IMR-90 (cell line): ENCODE data around the gene KRTAP10-7. TPM values are rescaled to one million over a fixed set of nuclear protein-coding genes. Genes with fewer than 3 reads are reported as not detected.

Experiments
- ATAC-seq: fragments of 200-7000 bp; cut with Tn5 transposase; 2 replicates; pipeline ENCODE4 v1.9.1; 2020; ENCODE audit warnings: low read depth, mild to moderate bottlenecking, moderate library complexity
- BruUV-seq: library from RNA; stranded (reverse); fragments of 400-500 nt; replicated peaks from 2 replicates; lab custom pipeline; 2021; lab: Mats Ljungman, UMichigan
- CTCF ChIA-PET: fragments of 300-600 bp; formaldehyde crosslinking; extraction: SDS; loops from one replicate; lab custom pipeline; 2021; ENCODE audit warnings: antibody characterized with exemption; lab: Yijun Ruan, JAX
- POLR2A ChIA-PET: fragments of 300-600 bp; sonication (Branson Sonifier 250); formaldehyde crosslinking; loops from one replicate; lab custom pipeline; 2022; ENCODE audit warnings: antibody characterized with exemption; ENCODE audit not compliant: unreplicated experiment; lab: Charles Lee
- DNase-seq: peaks from one replicate; pipeline ENCODE4 v3.0.0; 2013
- H2AFZ ChIP-seq: replicated peaks from 2 replicates; pipeline ENCODE3; 2013; ENCODE audit warnings: low read length, mild to moderate bottlenecking; ENCODE audit not compliant: poor library complexity
- H2AK5ac ChIP-seq: 2 replicates; pipeline ENCODE4 v1.6.1; 2013; ENCODE audit warnings: low read depth, low read length, inconsistent platforms
- H2AK9ac ChIP-seq: replicated peaks from 2 replicates; pipeline ENCODE3; 2013; ENCODE audit warnings: mild to moderate bottlenecking, low read depth, low read length, moderate library complexity; ENCODE audit not compliant: poor library complexity
- H2BK120ac ChIP-seq: 2 replicates; pipeline ENCODE4 v1.6.1; 2013; ENCODE audit warnings: low read depth, low read length, inconsistent platforms
- H2BK15ac ChIP-seq: 3 replicates; pipeline ENCODE4 v1.6.1; 2013; ENCODE audit warnings: low read depth, low read length, inconsistent platforms
- H2BK20ac ChIP-seq: 2 replicates; pipeline ENCODE4 v1.6.1; 2013; ENCODE audit warnings: low read depth, mild to moderate bottlenecking, inconsistent platforms, low read length, moderate library complexity
- H2BK5ac ChIP-seq: 2 replicates; pipeline ENCODE4 v1.6.1; 2013; ENCODE audit warnings: mild to moderate bottlenecking, low read depth, low read length, inconsistent platforms; ENCODE audit not compliant: poor library complexity, severe bottlenecking
- H3K14ac ChIP-seq: replicated peaks from 2 replicates; pipeline ENCODE4 v1.6.1; 2013; ENCODE audit warnings: low read depth, low read length, inconsistent platforms
- H3K18ac ChIP-seq: 2 replicates; pipeline ENCODE4 v1.6.1; 2013; ENCODE audit warnings: low read depth, low read length, control low read depth
- H3K23ac ChIP-seq: 2 replicates; pipeline ENCODE4 v1.6.1; 2013; ENCODE audit warnings: low read depth, low read length, inconsistent platforms
- H3K27ac ChIP-seq: 2 replicates; pipeline ENCODE4 v1.5.1; 2013; ENCODE audit warnings: mild to moderate bottlenecking, control low read depth, low read length; ENCODE audit not compliant: insufficient read depth
- H3K27me3 ChIP-seq: 2 replicates; pipeline ENCODE4 v1.6.1; 2013; ENCODE audit warnings: low read length; ENCODE audit not compliant: control insufficient read depth, insufficient read depth
- H3K36me3 ChIP-seq: 2 replicates; pipeline ENCODE4 v1.6.1; 2013; ENCODE audit warnings: low read length, mixed read lengths; ENCODE audit not compliant: control insufficient read depth, insufficient read depth
- H3K4ac ChIP-seq: 2 replicates; pipeline ENCODE4 v1.6.1; 2013; ENCODE audit warnings: low read depth, low read length, inconsistent platforms
- H3K4me1 ChIP-seq: 2 replicates; pipeline ENCODE4 v1.6.1; 2013; ENCODE audit warnings: low read length, mixed read lengths; ENCODE audit not compliant: control insufficient read depth, insufficient read depth
- H3K4me2 ChIP-seq: 2 replicates; pipeline ENCODE4 v1.6.1; 2013; ENCODE audit warnings: low read depth, mild to moderate bottlenecking, control low read depth, low read length, moderate library complexity
- H3K4me3 ChIP-seq: 2 replicates; pipeline ENCODE4 v1.5.1; 2013; ENCODE audit warnings: low read depth, mild to moderate bottlenecking, control low read depth, low read length, moderate library complexity; ENCODE audit not compliant: insufficient read depth
- H3K56ac ChIP-seq: 2 replicates; pipeline ENCODE4 v1.6.1; 2013; ENCODE audit warnings: low read length, inconsistent platforms; ENCODE audit not compliant: insufficient read depth; ENCODE audit errors: extremely low read depth
- H3K79me1 ChIP-seq, 2 experiments: 2 replicates each; pipeline ENCODE4 v1.6.1; 2013; ENCODE audit warnings: low read length in 2 of 2, inconsistent platforms in 1 of 2, low read depth in 1 of 2
- H3K9ac ChIP-seq: 2 replicates; pipeline ENCODE4 v1.6.1; 2013; ENCODE audit warnings: low read depth, low read length, control low read depth
- H3K9me1 ChIP-seq: 2 replicates; pipeline ENCODE4 v1.6.1; 2013; ENCODE audit warnings: low read length, inconsistent platforms; ENCODE audit not compliant: insufficient read depth
- H3K9me3 ChIP-seq: 2 replicates; pipeline ENCODE4 v1.6.1; 2013; ENCODE audit warnings: low read length; ENCODE audit not compliant: control insufficient read depth, insufficient read depth
- H4K20me1 ChIP-seq: 2 replicates; pipeline ENCODE4 v1.6.1; 2013; ENCODE audit warnings: low read length, inconsistent platforms; ENCODE audit not compliant: insufficient read depth
- H4K5ac ChIP-seq: 2 replicates; pipeline ENCODE4 v1.6.1; 2013; ENCODE audit warnings: mild to moderate bottlenecking, low read depth, low read length, control low read depth
- H4K8ac ChIP-seq, 2 experiments: 2 replicates each; pipeline ENCODE4 v1.6.1; 2013; ENCODE audit warnings: low read depth in 2 of 2, low read length in 2 of 2, control low read depth in 1 of 2, inconsistent platforms in 1 of 2
- H4K91ac ChIP-seq: 2 replicates; pipeline ENCODE4 v1.6.1; 2013; ENCODE audit warnings: low read depth, low read length, inconsistent platforms; ENCODE audit not compliant: insufficient read depth
- FOS ChIP-seq: fragments of 150-350 bp; IDR thresholded peaks from 2 replicates; pipeline ENCODE4 v1.6.1; 2016; ENCODE audit warnings: low read depth, low read length
- NFE2L2 ChIP-seq: fragments of 150-350 bp; IDR thresholded peaks from 2 replicates; pipeline ENCODE4 v1.6.1; 2016; ENCODE audit warnings: low read depth, mild to moderate bottlenecking, low read length
- RCOR1 ChIP-seq: IDR thresholded peaks from 2 replicates; pipeline ENCODE4 v1.6.1; 2012; ENCODE audit warnings: mild to moderate bottlenecking, low read length, improper control_type of control experiment; ENCODE audit not compliant: insufficient replicate concordance
- RFX5 ChIP-seq: IDR thresholded peaks from 2 replicates; pipeline ENCODE4 v1.8.0; 2012; ENCODE audit warnings: low read depth, mild to moderate bottlenecking, low read length, moderate library complexity
- SMC3 ChIP-seq: fragments of 150-350 bp; IDR thresholded peaks from 2 replicates; pipeline ENCODE4 v1.6.1; 2016; ENCODE audit warnings: low read depth, mild to moderate bottlenecking, antibody characterized with exemption, low read length, moderate library complexity
- USF2 ChIP-seq: fragments of 150-350 bp; IDR thresholded peaks from 2 replicates; pipeline ENCODE4 v1.6.1; 2017; ENCODE audit warnings: mild to moderate bottlenecking, antibody characterized with exemption, low read length, low read depth
- WGBS, 2 experiments: methylation state at CpG; one replicate each; pipeline versions ENCODE4 v1.1.5 to v1.1.7; 2013; ENCODE audit warnings: missing lambda C conversion rate in 2 of 2; ENCODE audit not compliant: insufficient read length in 1 of 2; ENCODE audit errors: extremely low coverage in 2 of 2; 5-methylcytosine and 5-hydroxymethylcytosine counted together
- dilution Hi-C: fragments of 300-500 bp; cut with HindIII; formaldehyde crosslinking; loops from one replicate; pipeline ENCODE4 v1.14.3; 2018; ENCODE audit warnings: low sequenced_read_pairs; ENCODE audit not compliant: unreplicated experiment
- in situ Hi-C: fragments of 300-500 bp; cut with MboI; formaldehyde crosslinking; loops from 3 replicates; pipeline ENCODE4 v1.14.3; 2019; ENCODE audit warnings: low sequenced_read_pairs, inconsistent platforms, mixed read lengths
- intact Hi-C: fragments of 100-400 bp; cut with micrococcal nuclease; formaldehyde crosslinking; loops from 2 replicates; pipeline ENCODE4 v1.10.0; 2022
- polyA plus RNA-seq, 3 experiments: library from polyadenylated mRNA; depleted of rRNA; stranded (reverse); fragments of >200 nt; gene quantifications; 2 replicates each; pipeline ENCODE4 v1.2.3, GENCODE V29; 2012; ENCODE audit warnings: low replicate concordance in 1 of 3
- total RNA-seq: library from RNA; depleted of rRNA; stranded (reverse); fragments of >200 nt; gene quantifications from 2 replicates; pipeline ENCODE4 v1.2.3, GENCODE V29; 2012
- TF ChIP-seq, protein P1 (sequence below): conservative IDR thresholded peaks from 2 replicates; pipeline ENCODE4 v1.5.1; 2012; ENCODE audit warnings: mild to moderate bottlenecking, low read depth, low read length, improper control_type of control experiment

Gene KRTAP10-7
- total and polyA plus RNA-seq, 2 of the 4 experiments (the other 2 are of a cell fraction), result not detected

DNA sequence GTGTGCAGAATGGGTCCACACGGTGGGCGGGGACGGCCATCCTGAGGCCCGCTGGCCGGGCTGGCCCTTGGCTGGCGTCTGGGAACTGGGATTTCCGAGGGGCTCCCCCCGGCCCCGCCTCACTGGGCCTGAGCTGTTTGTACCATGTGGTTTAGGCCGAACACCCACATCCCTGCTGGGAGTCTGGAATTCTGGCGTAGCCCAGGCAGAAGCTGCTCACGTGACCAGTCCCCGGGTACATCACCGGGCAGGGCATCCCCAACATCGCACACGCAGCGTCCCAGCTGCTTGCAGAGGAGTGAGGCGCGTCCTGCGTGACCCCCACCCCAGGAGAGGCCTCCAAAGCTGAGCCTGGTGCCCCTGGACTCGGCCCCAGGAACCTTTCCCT is 2.1 kb downstream of the KRTAP10-7 start:
- Histone ChIP-seq H3K23ac (no peak overlapping the region), H3K36me3 (no peaks in the 10 kb centered on the region), H3K9me1 (no peaks in the 10 kb centered on the region), H3K9me3 (no peaks in the 10 kb centered on the region), H3K18ac (no peak overlapping the region), H3K56ac (no peak overlapping the region), H4K8ac (no peak overlapping the region), H2BK20ac (no peak overlapping the region), H2BK120ac (no peak overlapping the region), H3K4ac (no peak overlapping the region), H4K91ac (no peak overlapping the region), H3K4me3 (no peak overlapping the region), H3K4me2 (no peak overlapping the region), H3K27me3 (peaks cover 2% of the 10 kb centered on the region), H4K20me1 (no peaks in the 10 kb centered on the region), H3K79me1 (no peaks in the 10 kb centered on the region), H2AK9ac (no peak overlapping the region), H2AFZ (no peak overlapping the region), H3K27ac (no peak overlapping the region), H4K5ac (no peak overlapping the region), H2BK15ac (no peak overlapping the region), H2BK5ac (no peak overlapping the region), H3K14ac (no peak overlapping the region), H2AK5ac (no peak overlapping the region), H3K4me1 (no peaks in the 10 kb centered on the region), H3K9ac (no peak overlapping the region)
- TF ChIP-seq FOS (no peak), RCOR1 (no peak), USF2 (no peak), NFE2L2 (no peak), SMC3 (no peak), RFX5 (no peak)
- TF ChIP-seq, protein P1, sequence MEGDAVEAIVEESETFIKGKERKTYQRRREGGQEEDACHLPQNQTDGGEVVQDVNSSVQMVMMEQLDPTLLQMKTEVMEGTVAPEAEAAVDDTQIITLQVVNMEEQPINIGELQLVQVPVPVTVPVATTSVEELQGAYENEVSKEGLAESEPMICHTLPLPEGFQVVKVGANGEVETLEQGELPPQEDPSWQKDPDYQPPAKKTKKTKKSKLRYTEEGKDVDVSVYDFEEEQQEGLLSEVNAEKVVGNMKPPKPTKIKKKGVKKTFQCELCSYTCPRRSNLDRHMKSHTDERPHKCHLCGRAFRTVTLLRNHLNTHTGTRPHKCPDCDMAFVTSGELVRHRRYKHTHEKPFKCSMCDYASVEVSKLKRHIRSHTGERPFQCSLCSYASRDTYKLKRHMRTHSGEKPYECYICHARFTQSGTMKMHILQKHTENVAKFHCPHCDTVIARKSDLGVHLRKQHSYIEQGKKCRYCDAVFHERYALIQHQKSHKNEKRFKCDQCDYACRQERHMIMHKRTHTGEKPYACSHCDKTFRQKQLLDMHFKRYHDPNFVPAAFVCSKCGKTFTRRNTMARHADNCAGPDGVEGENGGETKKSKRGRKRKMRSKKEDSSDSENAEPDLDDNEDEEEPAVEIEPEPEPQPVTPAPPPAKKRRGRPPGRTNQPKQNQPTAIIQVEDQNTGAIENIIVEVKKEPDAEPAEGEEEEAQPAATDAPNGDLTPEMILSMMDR, result no peak
- ATAC-seq, result no peak
- intact Hi-C loops, result no loop called here
- BruUV-seq, result no TSS peak
- ChIA-PET CTCF (no interaction called here), POLR2A (no interaction called here)
- in situ Hi-C loops, result no loop called here
- WGBS, 2 experiments, result 46% methylated on average over 10 of the region's 21 CpGs; no CpG with 5 or more reads in 1 of the 2 experiments
- dilution Hi-C loops, result no loop called here
- no peak for DNase-seq
